Spleen (tissue), 7 donors: ENCODE results near the gene AVPR2.

Experiments
- POLR2A ChIP-seq, 3 donors: fragments of 450-650 bp; IDR thresholded peaks; one replicate each; pipeline ENCODE4 v1.5.1; 2017; ENCODE audit warnings: antibody characterized with exemption in 3 of 3, mild to moderate bottlenecking in 1 of 3
- POLR2AphosphoS5 ChIP-seq, 3 donors: sonication (generic); formaldehyde crosslinking; IDR thresholded peaks; one replicate each; pipeline ENCODE4 v1.5.1; 2017; ENCODE audit warnings: antibody characterized with exemption in 3 of 3
- TF ChIP-seq, protein P1 (sequence below), 11 experiments: fragments of 200-600 bp in 7 of 11; fragments of 450-650 bp in 4 of 11; sonication (generic) in 4 of 11; IDR thresholded peaks in 8 of 11; conservative IDR thresholded peaks in 3 of 11; 1 replicate in 7 of 11; 2 replicates in 4 of 11; pipeline versions ENCODE4 v1.4.0 to v1.8.0; 2016 to 2021; ENCODE audit warnings: antibody characterized with exemption in 11 of 11, inconsistent platforms in 4 of 11, mild to moderate bottlenecking in 1 of 11
- donor health status: DM: no; HTN: no; CAD: no; lungs with moderate emphysema.
- donor health status: DM: no; HTN: no; CAD: no.
- donor health status: DM: no; HTN: no; CAD: no.

GRCh38 chrX:153950127-153950526, 45.7 kb downstream of the AVPR2 start:
- TF ChIP-seq, protein P1, sequence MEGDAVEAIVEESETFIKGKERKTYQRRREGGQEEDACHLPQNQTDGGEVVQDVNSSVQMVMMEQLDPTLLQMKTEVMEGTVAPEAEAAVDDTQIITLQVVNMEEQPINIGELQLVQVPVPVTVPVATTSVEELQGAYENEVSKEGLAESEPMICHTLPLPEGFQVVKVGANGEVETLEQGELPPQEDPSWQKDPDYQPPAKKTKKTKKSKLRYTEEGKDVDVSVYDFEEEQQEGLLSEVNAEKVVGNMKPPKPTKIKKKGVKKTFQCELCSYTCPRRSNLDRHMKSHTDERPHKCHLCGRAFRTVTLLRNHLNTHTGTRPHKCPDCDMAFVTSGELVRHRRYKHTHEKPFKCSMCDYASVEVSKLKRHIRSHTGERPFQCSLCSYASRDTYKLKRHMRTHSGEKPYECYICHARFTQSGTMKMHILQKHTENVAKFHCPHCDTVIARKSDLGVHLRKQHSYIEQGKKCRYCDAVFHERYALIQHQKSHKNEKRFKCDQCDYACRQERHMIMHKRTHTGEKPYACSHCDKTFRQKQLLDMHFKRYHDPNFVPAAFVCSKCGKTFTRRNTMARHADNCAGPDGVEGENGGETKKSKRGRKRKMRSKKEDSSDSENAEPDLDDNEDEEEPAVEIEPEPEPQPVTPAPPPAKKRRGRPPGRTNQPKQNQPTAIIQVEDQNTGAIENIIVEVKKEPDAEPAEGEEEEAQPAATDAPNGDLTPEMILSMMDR (IDR thresholded peaks at IDR 0.05 in 8 of 11, conservative IDR thresholded peaks at IDR 0.05 in 3 of 11): no peak
- TF ChIP-seq POLR2AphosphoS5 (IDR thresholded peaks at IDR 0.05) (no peak), POLR2A (IDR thresholded peaks at IDR 0.05) (no peak)
